ENCODE measurements around the gene KLHL12.

Gene KLHL12

DNA sequence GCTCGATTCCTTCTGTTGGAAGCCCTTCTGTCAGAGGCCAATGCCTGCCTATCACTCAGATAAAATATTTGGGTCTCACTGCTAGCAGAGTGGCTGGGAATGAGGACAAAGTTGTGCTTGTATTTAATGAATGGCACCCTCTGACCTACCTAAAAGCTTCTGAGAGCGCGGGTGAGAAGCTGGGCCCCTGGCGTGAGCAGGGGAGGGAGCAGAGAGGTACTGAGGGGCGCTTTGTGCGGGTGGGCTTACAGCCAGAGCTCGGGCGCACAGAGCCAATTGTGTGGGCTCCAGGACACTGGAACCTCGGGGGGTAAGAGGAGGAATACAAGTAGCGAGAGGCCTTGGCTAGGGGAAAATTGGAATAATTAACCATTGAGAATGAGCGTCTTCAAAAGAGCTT lies 84.0 kb downstream of the KLHL12 start:
- TF ChIP-seq, protein P1, sequence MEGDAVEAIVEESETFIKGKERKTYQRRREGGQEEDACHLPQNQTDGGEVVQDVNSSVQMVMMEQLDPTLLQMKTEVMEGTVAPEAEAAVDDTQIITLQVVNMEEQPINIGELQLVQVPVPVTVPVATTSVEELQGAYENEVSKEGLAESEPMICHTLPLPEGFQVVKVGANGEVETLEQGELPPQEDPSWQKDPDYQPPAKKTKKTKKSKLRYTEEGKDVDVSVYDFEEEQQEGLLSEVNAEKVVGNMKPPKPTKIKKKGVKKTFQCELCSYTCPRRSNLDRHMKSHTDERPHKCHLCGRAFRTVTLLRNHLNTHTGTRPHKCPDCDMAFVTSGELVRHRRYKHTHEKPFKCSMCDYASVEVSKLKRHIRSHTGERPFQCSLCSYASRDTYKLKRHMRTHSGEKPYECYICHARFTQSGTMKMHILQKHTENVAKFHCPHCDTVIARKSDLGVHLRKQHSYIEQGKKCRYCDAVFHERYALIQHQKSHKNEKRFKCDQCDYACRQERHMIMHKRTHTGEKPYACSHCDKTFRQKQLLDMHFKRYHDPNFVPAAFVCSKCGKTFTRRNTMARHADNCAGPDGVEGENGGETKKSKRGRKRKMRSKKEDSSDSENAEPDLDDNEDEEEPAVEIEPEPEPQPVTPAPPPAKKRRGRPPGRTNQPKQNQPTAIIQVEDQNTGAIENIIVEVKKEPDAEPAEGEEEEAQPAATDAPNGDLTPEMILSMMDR (IDR thresholded peaks at IDR 0.05; ENCODE audit: borderline replicate concordance, insufficient read depth, low read depth, low read length), result no peak
- H3K4me3 ChIP-seq (ENCODE audit: low read depth, low read length), result no peak overlapping the region
